ENCODE data around the gene KLRC3.
"Not testable (repeated sequence)": the region's sequence is repeated elsewhere in the genome, so short reads cannot be mapped to it uniquely, and the experiment has no call there.

KLRC3 gene

GRCh38 chr12:10369557-10370415, 50.6 kb downstream of the KLRC3 start:
- DNase-seq (ENCODE audit: low read depth in 1 of 2, low spot score in 1 of 2) = no peak

- DNase-seq (ENCODE audit: low read depth in 1 of 2, low spot score in 1 of 2) = no peak
Measured at GRCh38 chr12:10368206-10369171, 51.9 kb downstream of the KLRC3 start.

DNA sequence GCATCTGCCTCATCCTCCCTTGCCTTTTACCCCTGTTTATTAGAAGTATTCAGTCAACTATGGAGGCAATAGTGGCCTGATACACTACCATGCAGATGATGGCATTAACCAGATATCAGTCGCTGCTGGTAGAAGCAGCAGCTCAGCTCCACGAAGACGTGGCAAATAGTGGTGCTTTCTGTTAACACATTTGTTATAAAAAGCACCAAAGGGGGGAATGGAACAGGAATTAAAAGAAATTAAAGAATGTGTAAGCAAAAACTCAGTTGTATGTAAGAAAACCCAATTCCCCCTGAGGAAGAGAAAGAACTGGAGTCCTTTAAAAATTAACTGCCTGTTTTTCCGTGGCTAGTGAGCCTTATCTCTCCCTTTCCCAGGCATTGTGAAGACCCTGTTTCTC, 52.7 kb downstream of the KLRC3 start:
- not testable (repeated sequence) for DNase-seq (ENCODE audit: low read depth in 1 of 2, low spot score in 1 of 2)

GRCh38 chr12:10366875-10367274, 53.5 kb downstream of the KLRC3 start:
- DNase-seq (ENCODE audit: low read depth in 1 of 2, low spot score in 1 of 2) = no peak

GRCh38 chr12:10365696-10366405, 54.5 kb downstream of the KLRC3 start:
- DNase-seq (ENCODE audit: low read depth in 1 of 2, low spot score in 1 of 2) = no peak

DNA sequence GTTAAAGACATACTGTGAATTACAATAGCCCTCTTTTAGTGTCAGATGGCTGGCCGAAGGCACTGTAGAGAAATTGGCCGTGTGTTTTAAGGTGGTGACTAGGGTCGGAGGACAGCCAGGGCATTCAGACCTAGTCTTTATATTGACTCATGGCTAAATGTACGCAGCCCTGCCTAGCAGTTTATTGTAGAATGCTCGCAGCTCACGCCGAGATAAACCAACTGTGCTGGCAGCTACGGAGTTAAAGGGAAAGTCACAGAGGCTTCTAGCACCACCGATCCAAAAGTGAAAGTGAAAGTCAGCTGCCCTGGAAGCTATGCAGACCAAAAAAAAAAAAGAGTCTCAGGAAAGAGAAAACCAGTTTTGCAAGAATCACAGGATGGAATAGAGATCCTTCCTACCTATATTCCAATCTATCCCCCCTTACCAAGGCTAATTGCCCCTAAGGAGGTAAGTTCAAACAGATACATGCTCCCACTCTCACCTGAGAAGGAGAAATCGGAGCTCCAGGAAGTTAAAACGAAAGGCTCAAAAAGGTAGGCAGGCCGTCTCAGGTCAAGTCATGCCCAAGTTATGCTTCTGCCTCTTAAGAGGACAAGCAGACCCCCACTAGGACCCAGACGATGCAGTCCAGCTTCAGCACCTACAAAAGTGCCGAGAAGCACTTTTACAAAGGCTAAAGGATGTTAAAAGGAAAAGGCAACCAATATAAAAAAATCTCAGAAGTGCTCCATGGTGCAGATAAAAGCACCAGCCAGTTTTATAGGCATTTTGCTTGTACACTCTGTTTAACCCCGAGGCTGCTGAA, 55.4 kb downstream of the KLRC3 start:
- peak in 1 of 2 donors; percentile 6 for DNase-seq (ENCODE audit: low read depth in 1 of 2, low spot score in 1 of 2)

DNA sequence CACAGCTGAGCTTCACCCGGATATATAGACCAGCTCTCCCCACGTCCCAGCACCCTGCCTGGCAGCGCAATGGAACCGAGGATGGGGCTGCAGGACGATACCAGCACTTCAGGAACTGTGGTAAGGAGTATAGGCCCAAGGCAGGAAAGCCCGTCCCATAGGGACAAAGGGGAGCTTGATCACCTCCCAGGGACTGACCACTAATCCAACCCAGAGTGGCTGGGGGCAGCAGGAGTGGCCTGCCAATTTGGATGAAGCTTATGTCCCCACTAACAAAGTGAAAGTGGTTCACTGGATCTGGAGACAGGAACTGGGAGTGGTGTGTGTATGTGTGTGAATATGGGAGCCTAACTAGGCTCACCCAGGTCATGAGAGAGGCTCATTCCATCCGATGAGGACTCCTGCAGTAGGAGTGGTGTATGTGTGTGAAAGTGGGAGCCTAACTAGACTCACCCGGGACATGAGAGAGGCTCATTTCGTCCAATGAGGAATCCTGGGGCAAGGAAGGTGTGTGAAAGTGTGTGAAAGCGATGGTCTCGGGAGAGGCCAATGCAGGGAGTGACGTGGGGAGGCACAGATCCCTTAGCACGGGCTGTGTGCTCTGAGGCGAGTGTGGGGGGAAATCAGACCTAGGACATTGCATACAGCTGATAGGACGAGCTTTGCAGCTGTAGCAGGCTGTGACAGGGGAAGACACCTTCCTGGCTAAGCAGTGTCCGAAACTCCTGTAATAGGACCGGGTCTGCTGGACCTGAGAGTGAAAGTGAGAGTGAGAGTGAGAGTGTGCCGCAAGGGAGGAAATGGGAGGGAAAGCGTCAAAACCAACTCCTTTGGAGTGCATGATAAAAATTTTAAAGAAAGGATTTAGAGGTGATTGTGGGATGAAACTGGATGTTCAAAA, 56.2 kb downstream of the KLRC3 start:
- no peak for DNase-seq (ENCODE audit: low read depth in 1 of 2, low spot score in 1 of 2)

GRCh38 chr12:10363658-10363913, 56.8 kb downstream of the KLRC3 start:
- DNase-seq (ENCODE audit: low read depth in 1 of 2, low spot score in 1 of 2) = no peak

- no peak for DNase-seq (ENCODE audit: low read depth in 1 of 2, low spot score in 1 of 2)
Measured at GRCh38 chr12:10362828-10363657, 57.4 kb downstream of the KLRC3 start.

- DNase-seq (ENCODE audit: low read depth in 1 of 2, low spot score in 1 of 2) = no peak
Measured at GRCh38 chr12:10362325-10362724, 58.1 kb downstream of the KLRC3 start.

Measured in stimulated activated CD4-positive, alpha-beta T cell treated with anti-CD3 and anti-CD28 coated beads, Interleukin-15, amount 100 ng/mL, for 1 hour (primary cell).